ENCODE results near the gene CALCR.

Gene CALCR

DNA sequence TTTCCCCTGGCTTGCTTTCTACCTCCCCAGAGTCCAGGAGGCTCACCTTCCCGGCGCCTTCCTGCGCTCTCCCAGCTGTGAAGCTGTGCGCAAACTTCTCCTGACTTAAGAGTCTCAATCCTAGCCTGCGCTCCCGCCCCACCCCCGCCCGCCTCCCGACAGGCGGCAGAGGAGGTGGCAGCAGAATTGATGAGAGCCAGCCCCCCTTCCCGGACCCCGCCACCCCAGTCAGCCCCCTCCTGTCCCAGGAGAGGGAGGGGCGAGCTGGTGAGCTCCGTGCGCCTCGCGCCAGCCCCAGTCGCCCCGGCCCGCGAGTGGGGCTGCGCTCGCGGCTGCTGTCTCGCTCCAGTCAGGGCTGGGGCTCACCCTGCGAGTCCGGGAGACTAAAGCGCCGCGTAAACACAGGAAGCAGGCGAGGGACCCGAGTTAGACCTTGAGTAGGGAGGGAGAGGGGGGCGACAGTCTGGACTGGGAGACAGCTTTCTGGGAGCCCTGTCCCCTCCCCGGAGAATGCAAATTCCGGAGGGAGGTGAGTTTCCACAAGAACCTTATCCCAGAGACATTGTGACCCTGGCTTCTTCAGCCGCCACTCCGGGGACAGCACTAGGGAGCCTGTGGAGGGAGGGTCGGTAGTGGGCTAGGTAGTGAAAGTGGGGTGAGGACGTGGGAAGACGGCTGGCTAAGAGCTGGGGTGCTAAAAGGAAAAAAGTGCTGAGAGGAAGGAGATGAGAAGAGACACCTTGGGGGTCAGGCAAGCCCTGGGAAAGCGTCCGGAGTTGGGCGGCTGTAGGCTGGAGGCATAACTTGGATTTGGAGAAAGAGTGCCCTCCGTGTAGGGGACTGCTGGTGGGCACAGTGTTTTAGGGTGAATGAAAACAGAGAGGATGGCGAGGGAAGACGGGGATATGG is at the start of gene CALCR (continued):
- TF ChIP-seq REST (tag by site-specific recombination; IDR thresholded peaks at IDR 0.05) = no peak
- TF ChIP-seq ZNF366 (tag by site-specific recombination; conservative IDR thresholded peaks at IDR 0.05) = no peak
- TF ChIP-seq ZNF239 (tag by site-specific recombination; IDR thresholded peaks at IDR 0.05) = no peak
- 0 out of 2 replicates have a peak, but pooled peaks have one; percentile 5 for TF ChIP-seq GLIS1 (tag by site-specific recombination; IDR thresholded peaks at IDR 0.05)
- TF ChIP-seq, protein P1, sequence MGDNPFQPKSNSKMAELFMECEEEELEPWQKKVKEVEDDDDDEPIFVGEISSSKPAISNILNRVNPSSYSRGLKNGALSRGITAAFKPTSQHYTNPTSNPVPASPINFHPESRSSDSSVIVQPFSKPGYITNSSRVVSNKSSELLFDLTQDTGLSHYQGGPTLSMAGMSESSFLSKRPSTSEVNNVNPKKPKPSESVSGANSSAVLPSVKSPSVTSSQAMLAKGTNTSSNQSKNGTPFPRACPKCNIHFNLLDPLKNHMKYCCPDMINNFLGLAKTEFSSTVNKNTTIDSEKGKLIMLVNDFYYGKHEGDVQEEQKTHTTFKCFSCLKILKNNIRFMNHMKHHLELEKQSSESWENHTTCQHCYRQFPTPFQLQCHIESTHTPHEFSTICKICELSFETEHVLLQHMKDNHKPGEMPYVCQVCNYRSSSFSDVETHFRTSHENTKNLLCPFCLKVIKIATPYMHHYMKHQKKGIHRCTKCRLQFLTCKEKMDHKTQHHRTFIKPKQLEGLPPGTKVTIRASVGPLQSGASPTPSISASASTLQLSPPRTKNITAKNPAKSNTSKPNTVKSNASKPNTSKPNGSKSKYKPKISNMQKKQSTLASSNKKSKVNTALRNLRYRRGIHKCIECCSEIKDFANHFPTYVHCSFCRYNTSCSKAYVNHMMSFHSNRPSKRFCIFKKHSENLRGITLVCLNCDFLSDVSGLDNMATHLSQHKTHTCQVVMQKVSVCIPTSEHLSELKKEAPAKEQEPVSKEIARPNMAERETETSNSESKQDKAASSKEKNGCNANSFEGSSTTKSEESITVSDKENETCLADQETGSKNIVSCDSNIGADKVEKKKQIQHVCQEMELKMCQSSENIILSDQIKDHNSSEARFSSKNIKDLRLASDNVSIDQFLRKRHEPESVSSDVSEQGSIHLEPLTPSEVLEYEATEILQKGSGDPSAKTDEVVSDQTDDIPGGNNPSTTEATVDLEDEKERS (tag by site-specific recombination; IDR thresholded peaks at IDR 0.05) = no peak

DNA sequence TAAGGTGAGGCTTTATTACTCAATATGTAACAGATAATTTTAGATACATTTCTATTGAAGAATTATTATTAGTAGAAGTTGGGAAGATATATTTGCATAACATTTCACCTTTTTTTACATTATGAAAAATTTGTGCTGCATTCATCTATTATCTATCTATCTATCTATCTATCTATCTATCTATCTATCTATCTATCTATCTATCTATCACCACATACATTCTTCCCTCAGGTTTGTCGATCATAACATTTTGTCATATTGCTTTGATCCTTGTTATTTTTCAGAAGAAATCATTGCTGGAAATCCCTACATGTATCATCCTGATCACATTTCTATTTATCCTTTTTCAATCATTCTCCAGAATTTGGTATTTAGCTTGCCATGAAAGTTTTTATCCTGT is 49.3 kb upstream of the CALCR start:
- CTCF ChIA-PET = no interaction called here
- H3K4me3 ChIP-seq (ENCODE audit: low read depth, low read length) = no peak overlapping the region
- H3K9me3 ChIP-seq (ENCODE audit: control insufficient read depth, insufficient read depth, low read depth, low read length) = no peaks in the 10 kb centered on the region
- no peak for TF ChIP-seq ZNF302 (tag by site-specific recombination; IDR thresholded peaks at IDR 0.05; ENCODE audit: low read depth)
- TF ChIP-seq ZBTB1 (tag by site-specific recombination; IDR thresholded peaks at IDR 0.05) = no peak
- TF ChIP-seq, protein P2, sequence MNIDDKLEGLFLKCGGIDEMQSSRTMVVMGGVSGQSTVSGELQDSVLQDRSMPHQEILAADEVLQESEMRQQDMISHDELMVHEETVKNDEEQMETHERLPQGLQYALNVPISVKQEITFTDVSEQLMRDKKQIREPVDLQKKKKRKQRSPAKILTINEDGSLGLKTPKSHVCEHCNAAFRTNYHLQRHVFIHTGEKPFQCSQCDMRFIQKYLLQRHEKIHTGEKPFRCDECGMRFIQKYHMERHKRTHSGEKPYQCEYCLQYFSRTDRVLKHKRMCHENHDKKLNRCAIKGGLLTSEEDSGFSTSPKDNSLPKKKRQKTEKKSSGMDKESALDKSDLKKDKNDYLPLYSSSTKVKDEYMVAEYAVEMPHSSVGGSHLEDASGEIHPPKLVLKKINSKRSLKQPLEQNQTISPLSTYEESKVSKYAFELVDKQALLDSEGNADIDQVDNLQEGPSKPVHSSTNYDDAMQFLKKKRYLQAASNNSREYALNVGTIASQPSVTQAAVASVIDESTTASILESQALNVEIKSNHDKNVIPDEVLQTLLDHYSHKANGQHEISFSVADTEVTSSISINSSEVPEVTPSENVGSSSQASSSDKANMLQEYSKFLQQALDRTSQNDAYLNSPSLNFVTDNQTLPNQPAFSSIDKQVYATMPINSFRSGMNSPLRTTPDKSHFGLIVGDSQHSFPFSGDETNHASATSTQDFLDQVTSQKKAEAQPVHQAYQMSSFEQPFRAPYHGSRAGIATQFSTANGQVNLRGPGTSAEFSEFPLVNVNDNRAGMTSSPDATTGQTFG (tag by site-specific recombination; IDR thresholded peaks at IDR 0.05; ENCODE audit: borderline replicate concordance) = no peak
- no peak for TF ChIP-seq ZNF558 (tag by site-specific recombination; IDR thresholded peaks at IDR 0.05)
- no peak for TF ChIP-seq ZNF660 (tag by site-specific recombination; IDR thresholded peaks at IDR 0.05)
- no peak for TF ChIP-seq ZNF776 (tag by site-specific recombination; IDR thresholded peaks at IDR 0.05; ENCODE audit: borderline replicate concordance)
- H3K4me1 ChIP-seq (ENCODE audit: control insufficient read depth, insufficient read depth, low read length) = peaks cover 2% of the 10 kb centered on the region; the same call in 1 of the 2 replicates
- POLR2A ChIA-PET = no interaction called here
- H3K27ac ChIP-seq (ENCODE audit: extremely low read depth, low read depth, low read length) = no peak overlapping the region
- peaks cover 0 to 16% of the 10 kb centered on the region in 2 experiments; a peak in 2 of 3 replicates for H3K36me3 ChIP-seq (ENCODE audit: control insufficient read depth in 2 of 2, insufficient read depth in 1 of 2, low read length in 2 of 2)

All from HEK293 (cell line).